AG04449 (cell line): ENCODE data around the gene IWS1.

Source experiments
- CTCF ChIA-PET: fragments of 350-600 bp; formaldehyde crosslinking; extraction: SDS; loops from one replicate; lab custom pipeline; 2021; ENCODE audit warnings: antibody characterized with exemption; lab: Yijun Ruan, JAX
- POLR2A ChIA-PET: fragments of 400-600, 350-600 bp; formaldehyde crosslinking; extraction: SDS; loops from one replicate; lab custom pipeline; 2020; ENCODE audit warnings: antibody characterized with exemption, inconsistent platforms; lab: Yijun Ruan, JAX
- DNase-seq: peaks from one replicate; pipeline ENCODE4 v3.0.0-alpha.2; 2010; ENCODE audit warnings: low read depth, low spot score
- H3K4me3 ChIP-seq: 2 replicates; pipeline ENCODE4 v1.5.1; 2011; ENCODE audit warnings: low read depth, mild to moderate bottlenecking, control low read depth, low read length
- TF ChIP-seq, protein P1 (sequence below): IDR thresholded peaks from one replicate; pipeline ENCODE4 v1.5.1; 2011; ENCODE audit warnings: mild to moderate bottlenecking, moderate library complexity, low read length, control low read depth, inconsistent platforms; ENCODE audit not compliant: insufficient read depth; ENCODE audit errors: missing control alignments

Gene IWS1

DNA sequence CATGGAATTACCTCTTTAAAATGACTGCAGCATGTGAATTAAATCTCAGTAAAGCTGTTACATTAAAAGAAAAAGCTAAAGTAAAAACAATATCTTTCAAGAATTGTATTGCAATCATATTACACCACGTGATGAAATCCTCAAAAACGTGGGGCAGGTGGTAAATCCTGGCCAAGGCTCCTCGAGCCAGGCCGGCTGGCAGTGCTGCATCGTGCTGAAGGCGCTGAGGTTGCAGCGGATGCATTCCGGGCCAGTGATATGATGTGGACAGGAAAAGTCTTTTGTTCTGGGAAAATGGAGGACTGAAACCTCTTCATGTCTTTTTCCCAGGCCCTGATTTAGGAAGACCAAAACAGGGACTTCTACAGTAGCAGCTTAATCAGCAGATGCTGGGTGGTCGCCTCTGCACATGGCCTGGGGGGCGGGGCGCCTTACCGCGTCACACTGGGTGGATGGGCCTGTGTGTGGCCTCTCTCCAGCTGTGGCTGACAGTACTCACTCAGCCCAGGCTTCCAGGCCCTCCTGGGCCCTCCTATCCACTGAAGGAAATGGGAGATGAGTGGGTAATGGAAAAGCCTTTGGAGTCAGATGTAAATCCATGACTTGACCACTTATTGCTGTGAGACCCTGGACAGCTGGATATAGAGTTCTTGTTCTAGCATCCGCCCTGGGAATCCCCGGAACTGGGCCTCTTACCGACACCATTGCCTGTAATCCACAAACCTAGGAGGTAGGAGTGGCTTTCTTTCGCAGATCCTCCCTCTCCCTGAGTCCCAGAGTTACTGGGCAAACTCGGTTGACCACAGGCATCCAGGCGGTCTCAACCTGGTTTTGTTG is 62.9 kb downstream of the IWS1 start:
- H3K4me3 ChIP-seq: no peak overlapping the region
- DNase-seq: no peak
- ChIA-PET POLR2A (interaction anchor here (0.6 kb wide), 1 partner anchor 58 kb away, joined by 3 read pairs; no protein-coding TSS in a partner anchor), CTCF (interaction anchor here (0.7 to 9.2 kb wide), 4 partner anchors 16 to 192 kb away, joined by 3 to 70 read pairs (median 6); no protein-coding TSS in a partner anchor)
- TF ChIP-seq, protein P1, sequence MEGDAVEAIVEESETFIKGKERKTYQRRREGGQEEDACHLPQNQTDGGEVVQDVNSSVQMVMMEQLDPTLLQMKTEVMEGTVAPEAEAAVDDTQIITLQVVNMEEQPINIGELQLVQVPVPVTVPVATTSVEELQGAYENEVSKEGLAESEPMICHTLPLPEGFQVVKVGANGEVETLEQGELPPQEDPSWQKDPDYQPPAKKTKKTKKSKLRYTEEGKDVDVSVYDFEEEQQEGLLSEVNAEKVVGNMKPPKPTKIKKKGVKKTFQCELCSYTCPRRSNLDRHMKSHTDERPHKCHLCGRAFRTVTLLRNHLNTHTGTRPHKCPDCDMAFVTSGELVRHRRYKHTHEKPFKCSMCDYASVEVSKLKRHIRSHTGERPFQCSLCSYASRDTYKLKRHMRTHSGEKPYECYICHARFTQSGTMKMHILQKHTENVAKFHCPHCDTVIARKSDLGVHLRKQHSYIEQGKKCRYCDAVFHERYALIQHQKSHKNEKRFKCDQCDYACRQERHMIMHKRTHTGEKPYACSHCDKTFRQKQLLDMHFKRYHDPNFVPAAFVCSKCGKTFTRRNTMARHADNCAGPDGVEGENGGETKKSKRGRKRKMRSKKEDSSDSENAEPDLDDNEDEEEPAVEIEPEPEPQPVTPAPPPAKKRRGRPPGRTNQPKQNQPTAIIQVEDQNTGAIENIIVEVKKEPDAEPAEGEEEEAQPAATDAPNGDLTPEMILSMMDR: no peak

DNA sequence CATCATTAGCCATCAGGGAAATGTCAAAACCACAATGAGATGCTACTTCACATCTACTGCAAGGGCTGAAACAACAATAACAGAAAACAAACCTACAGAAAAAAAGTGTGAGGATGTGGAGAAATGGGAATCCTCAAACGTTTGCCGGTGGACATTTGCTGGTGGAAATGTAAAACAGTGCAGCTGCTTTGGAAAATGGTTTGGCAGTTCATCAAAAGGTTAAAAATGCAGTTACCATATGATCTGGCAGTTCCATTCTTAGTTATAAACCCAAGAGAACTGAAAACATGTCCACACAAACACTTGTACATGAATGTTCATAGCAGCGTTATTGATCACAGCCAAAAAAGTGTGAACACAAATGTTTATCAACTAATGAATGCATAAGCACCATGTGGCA is 63.8 kb downstream of the IWS1 start:
- H3K4me3 ChIP-seq: no peak overlapping the region
- TF ChIP-seq, protein P1: no peak
- POLR2A ChIA-PET: no interaction called here
- CTCF ChIA-PET: interaction anchor here (0.7 to 9.2 kb wide), 4 partner anchors 17 to 138 kb away, joined by 3 to 70 read pairs (median 8); no protein-coding TSS in a partner anchor
- no peak for DNase-seq

DNA sequence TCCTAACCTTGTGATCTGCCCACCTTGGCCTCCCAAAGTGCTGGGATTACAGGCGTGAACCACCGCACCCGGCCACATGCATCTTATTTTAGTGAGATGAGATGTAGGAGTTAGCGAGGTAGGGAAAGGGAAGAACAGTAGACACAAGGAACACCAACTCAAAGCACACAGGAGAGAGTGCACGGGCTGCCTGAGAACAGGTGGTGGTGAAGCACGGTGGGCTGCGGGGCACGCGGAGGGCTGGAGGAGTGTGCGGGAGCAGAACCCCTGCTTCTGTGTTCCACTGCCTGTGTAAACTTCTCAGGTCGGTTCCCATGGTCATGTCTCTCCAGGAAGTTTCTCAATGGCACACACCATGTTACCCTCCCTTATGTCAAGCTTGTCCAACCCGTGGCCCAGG is 69.3 kb downstream of the IWS1 start:
- no peak for DNase-seq
- TF ChIP-seq, protein P1: no peak
- ChIA-PET POLR2A (no interaction called here), CTCF (interaction anchor here (0.6 to 1.9 kb wide), 2 partner anchors 22 to 262 kb away, joined by 4 to 7 read pairs; no protein-coding TSS in a partner anchor)
- H3K4me3 ChIP-seq: no peak overlapping the region

DNA sequence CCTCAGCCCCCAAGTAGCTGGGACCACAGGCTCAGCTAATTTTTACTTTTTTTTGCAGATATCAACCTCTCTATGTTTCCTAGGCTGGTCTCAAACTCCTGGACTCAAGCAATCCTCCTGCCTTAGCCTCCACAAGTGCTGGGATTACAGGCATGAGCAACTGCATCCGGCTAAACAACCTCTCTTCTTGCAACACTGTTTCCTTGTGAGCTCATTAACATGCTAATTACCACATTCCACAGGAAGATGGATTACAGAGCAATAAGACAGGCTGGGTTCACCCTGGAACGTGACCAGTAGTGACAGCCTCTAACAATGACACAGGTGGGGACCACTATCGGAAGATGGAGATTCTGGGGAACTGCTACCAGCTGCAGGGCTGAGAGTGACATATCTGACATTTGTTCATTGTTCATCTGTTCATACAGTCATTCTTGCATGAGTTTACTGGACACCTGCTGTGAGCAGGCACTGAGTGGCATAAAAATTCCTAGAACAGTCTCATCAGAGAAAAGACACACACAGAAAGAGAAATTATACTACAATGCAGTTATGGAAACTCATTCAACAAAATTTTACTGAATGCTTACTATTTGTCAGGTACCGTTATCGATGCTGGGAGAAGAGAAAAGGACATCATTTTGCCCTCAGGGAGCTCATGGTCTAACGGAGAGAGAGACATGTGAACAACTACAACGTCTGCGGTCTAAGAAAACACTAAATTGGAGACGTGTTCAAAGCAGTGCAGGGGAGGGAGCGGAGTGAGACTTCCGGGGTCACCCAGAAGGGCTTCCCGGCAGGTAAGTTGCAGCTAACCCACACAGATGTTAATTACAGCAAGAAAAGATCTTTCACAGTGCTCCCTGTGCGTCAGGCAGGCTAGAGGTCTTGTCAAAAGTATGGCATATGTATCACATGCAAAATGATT is 70.5 kb downstream of the IWS1 start:
- ChIA-PET CTCF (interaction anchor here (0.9 to 1.6 kb wide), 3 partner anchors 26 to 259 kb away, joined by 3 to 5 read pairs (median 5); no protein-coding TSS in a partner anchor), POLR2A (no interaction called here)
- DNase-seq: no peak
- TF ChIP-seq, protein P1: no peak
- H3K4me3 ChIP-seq: no peak overlapping the region

DNA sequence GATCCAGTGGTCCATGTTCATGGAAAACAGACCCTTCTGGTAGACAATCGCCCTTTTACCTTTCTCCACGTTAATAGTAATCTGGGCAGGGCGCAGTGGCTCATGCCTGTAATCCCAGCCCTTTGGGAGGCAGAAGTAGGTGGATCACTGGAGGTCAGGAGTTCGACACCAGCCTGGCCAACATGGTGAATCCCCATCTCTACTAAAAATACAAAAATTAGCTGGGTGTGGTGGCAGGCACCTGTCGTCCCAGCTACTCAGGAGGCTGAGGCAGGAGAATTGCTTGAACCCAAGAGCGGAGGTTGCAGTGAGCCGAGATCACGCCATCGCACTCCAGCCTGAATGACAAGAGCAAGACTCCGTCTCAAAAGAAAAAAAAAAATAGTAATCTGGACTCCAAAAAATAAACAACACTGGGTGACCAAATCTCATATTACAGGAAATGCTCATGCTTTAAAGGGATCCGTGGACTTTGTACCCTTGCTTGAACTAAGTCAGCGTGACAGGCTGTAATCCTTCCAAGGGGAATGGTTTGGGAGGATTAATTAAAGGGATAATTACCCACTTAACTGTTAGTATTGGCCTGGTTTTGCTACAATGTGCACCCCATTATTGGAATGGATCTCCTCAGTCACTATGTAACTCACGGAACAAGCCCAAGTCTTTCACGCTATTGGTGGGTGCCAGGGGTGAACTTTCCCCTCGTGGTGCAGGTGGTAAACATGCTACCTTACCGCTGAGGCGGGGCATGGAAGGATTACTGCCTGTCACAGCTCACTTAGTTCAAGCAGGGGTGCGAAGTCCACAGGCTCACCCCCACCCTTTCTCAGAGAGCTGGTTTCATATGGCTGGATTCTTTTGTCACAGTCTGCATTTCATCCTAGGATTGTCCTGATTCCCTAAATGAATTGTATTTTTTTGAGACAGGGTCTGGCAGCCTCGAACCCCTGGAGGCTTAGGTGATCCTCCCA is 71.4 kb downstream of the IWS1 start:
- DNase-seq: no peak
- TF ChIP-seq, protein P1: no peak
- H3K4me3 ChIP-seq: no peak overlapping the region
- ChIA-PET POLR2A (no interaction called here), CTCF (interaction anchor here (0.8 to 4.9 kb wide), 5 partner anchors 25 to 131 kb away, joined by 3 to 41 read pairs (median 5); no protein-coding TSS in a partner anchor)
